Hepatocyte (in vitro differentiated cells): ENCODE measurements around the gene PREX1. TPM values are rescaled to one million over a fixed set of nuclear protein-coding genes. Genes with fewer than 3 reads are reported as not detected.

ENCODE experiments used
- DNase-seq: peaks from one replicate; pipeline ENCODE4 v3.0.0-alpha.2; 2016; ENCODE audit warnings: low spot score
- H2AFZ ChIP-seq: fragments of 200-600 bp; sonication (generic); 2 replicates; pipeline ENCODE4 v1.6.0; 2016; ENCODE audit warnings: antibody characterized with exemption, mild to moderate bottlenecking
- H3K27ac ChIP-seq: fragments of 200-600 bp; sonication (generic); 2 replicates; pipeline ENCODE4 v1.5.1; 2016; ENCODE audit warnings: mild to moderate bottlenecking
- H3K27me3 ChIP-seq: fragments of 200-600 bp; sonication (generic); 2 replicates; pipeline ENCODE4 v1.6.1; 2016
- H3K36me3 ChIP-seq: fragments of 200-600 bp; sonication (generic); replicated peaks from 2 replicates; pipeline ENCODE4 v1.5.1; 2016; ENCODE audit warnings: low read depth; ENCODE audit not compliant: insufficient read depth
- H3K4me1 ChIP-seq: fragments of 200-600 bp; sonication (generic); 2 replicates; pipeline ENCODE4 v1.5.1; 2016; ENCODE audit warnings: mild to moderate bottlenecking, moderate library complexity; ENCODE audit not compliant: insufficient read depth
- H3K4me2 ChIP-seq: fragments of 200-600 bp; sonication (generic); 2 replicates; pipeline ENCODE4 v1.6.0; 2016
- H3K4me3 ChIP-seq: fragments of 200-600 bp; sonication (generic); 2 replicates; pipeline ENCODE4 v1.5.1; 2016; ENCODE audit warnings: mild to moderate bottlenecking
- H3K79me2 ChIP-seq: fragments of 200-600 bp; sonication (generic); 2 replicates; pipeline ENCODE4 v1.6.0; 2017; ENCODE audit warnings: mild to moderate bottlenecking
- H3K9me2 ChIP-seq: fragments of 200-600 bp; sonication (generic); replicated peaks from 2 replicates; pipeline ENCODE4 v1.6.0; 2017; ENCODE audit warnings: mild to moderate bottlenecking; ENCODE audit not compliant: insufficient read depth
- H3K9me3 ChIP-seq: fragments of 200-600 bp; sonication (generic); 2 replicates; pipeline ENCODE4 v1.5.1; 2016; ENCODE audit warnings: low read depth, mild to moderate bottlenecking
- H4K20me1 ChIP-seq: fragments of 200-600 bp; sonication (generic); 2 replicates; pipeline ENCODE4 v1.6.0; 2016; ENCODE audit warnings: mild to moderate bottlenecking; ENCODE audit not compliant: insufficient read depth, poor library complexity, severe bottlenecking
- EZH2 ChIP-seq: fragments of 200-600 bp; sonication (generic); IDR thresholded peaks from 2 replicates; pipeline ENCODE4 v1.6.1; 2016; ENCODE audit warnings: antibody characterized with exemption, mild to moderate bottlenecking, borderline replicate concordance
- EZH2phosphoT487 ChIP-seq: fragments of 200-600 bp; sonication (generic); IDR thresholded peaks from one replicate; pipeline ENCODE4 v1.6.1; 2018; ENCODE audit warnings: antibody characterized with exemption, mild to moderate bottlenecking, low read depth, moderate library complexity; ENCODE audit not compliant: unreplicated experiment, severe bottlenecking
- WGBS: methylation state at CpG from one replicate; pipeline ENCODE4 v1.1.6; 2016; ENCODE audit warnings: low lambda C conversion rate; ENCODE audit errors: missing lambda C conversion rate; 5-methylcytosine and 5-hydroxymethylcytosine counted together
- polyA plus RNA-seq: library from polyadenylated mRNA; unstranded; fragments of >200 nt; fragmentation: Nextera tagmentation; extraction: Ambion mirVana; gene quantifications from 2 replicates; pipeline ENCODE4 v1.2.1, GENCODE V29; 2016
- total RNA-seq: library from RNA; depleted of rRNA; stranded (reverse); fragments of >200 nt; gene quantifications from 2 replicates; pipeline ENCODE4 v1.2.3, GENCODE V29; 2014
- TF ChIP-seq, protein P1 (sequence below): fragments of 200-600 bp; sonication (generic); IDR thresholded peaks from 2 replicates; pipeline ENCODE4 v1.5.1; 2016; ENCODE audit warnings: antibody characterized with exemption, mild to moderate bottlenecking; ENCODE audit not compliant: poor library complexity

The PREX1 gene
- total and polyA plus RNA-seq, 2 experiments from 2014 or later: 1.8 to 2.9 TPM

DNA sequence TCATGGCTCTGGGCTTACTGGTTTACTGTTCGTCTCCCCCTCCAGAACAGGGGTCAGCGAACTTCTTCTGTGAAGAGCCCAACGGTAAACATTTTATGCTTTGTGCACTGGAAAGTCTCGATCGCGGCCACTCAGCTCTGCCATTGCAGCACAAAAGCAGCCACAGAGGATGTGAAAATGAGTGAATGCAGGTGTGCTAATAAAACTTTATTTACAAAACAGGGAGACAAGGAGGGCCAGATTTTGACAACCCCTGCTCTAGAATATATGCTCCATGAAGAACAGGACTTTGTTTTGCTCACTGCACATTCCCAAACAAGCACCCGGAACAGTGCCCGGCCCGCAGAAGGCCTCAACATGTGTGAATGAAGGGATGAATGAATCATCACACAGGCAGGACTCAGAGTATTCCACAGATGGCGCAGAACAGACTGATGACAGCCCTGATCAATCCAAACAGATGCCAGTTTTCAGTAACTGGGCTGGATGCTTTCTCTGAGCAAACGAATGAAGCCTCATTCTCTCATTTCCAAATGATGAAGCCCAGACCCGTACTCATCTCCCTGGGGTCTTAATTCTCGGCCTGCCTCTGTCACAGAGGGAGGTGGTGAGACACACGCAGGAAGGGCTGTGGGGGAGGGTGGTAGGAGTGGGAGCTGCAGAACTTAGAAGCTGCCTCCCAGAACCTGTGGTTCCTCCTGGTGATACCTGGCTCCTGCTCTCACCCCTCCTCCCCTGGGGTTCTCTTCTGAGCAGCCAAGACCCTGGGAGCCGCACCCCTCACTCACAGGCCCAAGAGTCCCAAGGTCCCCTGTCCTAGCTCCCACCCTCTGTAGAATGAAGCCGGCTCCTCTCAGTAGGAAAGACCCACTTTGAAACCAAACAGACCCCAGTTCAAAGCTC, 196.4 kb downstream of the PREX1 start:
- no peak for TF ChIP-seq EZH2
- no peak for TF ChIP-seq EZH2phosphoT487
- TF ChIP-seq, protein P1, sequence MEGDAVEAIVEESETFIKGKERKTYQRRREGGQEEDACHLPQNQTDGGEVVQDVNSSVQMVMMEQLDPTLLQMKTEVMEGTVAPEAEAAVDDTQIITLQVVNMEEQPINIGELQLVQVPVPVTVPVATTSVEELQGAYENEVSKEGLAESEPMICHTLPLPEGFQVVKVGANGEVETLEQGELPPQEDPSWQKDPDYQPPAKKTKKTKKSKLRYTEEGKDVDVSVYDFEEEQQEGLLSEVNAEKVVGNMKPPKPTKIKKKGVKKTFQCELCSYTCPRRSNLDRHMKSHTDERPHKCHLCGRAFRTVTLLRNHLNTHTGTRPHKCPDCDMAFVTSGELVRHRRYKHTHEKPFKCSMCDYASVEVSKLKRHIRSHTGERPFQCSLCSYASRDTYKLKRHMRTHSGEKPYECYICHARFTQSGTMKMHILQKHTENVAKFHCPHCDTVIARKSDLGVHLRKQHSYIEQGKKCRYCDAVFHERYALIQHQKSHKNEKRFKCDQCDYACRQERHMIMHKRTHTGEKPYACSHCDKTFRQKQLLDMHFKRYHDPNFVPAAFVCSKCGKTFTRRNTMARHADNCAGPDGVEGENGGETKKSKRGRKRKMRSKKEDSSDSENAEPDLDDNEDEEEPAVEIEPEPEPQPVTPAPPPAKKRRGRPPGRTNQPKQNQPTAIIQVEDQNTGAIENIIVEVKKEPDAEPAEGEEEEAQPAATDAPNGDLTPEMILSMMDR: no peak
- no peaks in the 10 kb centered on the region for H3K9me2 ChIP-seq
- 77% methylated on average over 16 of the region's 16 CpGs for WGBS
- H3K4me3 ChIP-seq: no peak overlapping the region
- no peaks in the 10 kb centered on the region for H3K36me3 ChIP-seq
- H3K79me2 ChIP-seq: no peaks in the 10 kb centered on the region
- no peaks in the 10 kb centered on the region for H4K20me1 ChIP-seq
- no peaks in the 10 kb centered on the region for H3K4me1 ChIP-seq
- no peak for DNase-seq
- H3K27ac ChIP-seq: no peak overlapping the region
- H2AFZ ChIP-seq: no peak overlapping the region
- H3K4me2 ChIP-seq: no peak overlapping the region
- H3K9me3 ChIP-seq: no peaks in the 10 kb centered on the region
- no peaks in the 10 kb centered on the region for H3K27me3 ChIP-seq

DNA sequence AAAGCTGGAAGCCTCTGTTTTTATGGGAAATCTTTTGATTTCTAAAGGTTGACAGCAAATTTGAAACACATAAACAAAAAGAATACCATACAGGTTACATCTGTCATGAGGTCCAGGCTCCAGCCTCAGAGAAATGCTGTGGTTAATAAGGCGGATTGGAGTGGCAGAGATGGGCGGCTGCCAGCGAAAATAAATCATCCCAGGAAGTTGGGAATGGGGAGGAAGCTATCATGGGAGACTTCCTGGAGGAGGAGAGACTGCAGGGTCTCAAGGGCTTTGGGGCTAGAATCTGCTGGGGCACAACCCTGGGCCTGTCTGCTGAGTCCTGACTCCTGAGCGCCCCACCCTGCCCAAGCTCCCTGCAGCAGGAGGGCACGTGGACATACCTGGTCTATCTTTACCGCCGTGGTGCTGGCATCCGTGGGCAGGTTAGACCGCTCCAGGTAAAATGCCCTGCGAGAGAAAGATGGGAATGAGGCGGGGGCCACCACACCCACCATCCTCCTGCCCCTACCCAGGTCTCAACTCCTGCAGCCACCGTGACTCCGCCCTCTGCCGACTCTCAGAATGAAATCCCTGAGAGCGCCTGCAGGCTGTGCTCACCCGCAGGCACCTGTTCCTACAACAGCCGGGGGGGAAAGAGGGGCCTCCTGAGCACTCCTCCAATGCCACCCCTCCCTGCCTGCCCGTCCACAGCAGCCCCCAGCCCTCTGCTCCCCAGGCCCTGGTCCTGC, 197.3 kb downstream of the PREX1 start:
- Histone ChIP-seq H3K27ac (no peak overlapping the region), H3K79me2 (no peaks in the 10 kb centered on the region), H3K4me3 (no peak overlapping the region), H3K9me3 (no peaks in the 10 kb centered on the region), H3K9me2 (no peaks in the 10 kb centered on the region), H3K4me2 (no peak overlapping the region), H2AFZ (no peak overlapping the region), H3K36me3 (no peaks in the 10 kb centered on the region), H3K4me1 (no peaks in the 10 kb centered on the region), H3K27me3 (no peaks in the 10 kb centered on the region), H4K20me1 (no peaks in the 10 kb centered on the region)
- WGBS: 92% methylated on average over 15 of the region's 18 CpGs
- DNase-seq: no peak
- TF ChIP-seq EZH2phosphoT487 (no peak), EZH2 (no peak)
- TF ChIP-seq, protein P1: no peak

DNA sequence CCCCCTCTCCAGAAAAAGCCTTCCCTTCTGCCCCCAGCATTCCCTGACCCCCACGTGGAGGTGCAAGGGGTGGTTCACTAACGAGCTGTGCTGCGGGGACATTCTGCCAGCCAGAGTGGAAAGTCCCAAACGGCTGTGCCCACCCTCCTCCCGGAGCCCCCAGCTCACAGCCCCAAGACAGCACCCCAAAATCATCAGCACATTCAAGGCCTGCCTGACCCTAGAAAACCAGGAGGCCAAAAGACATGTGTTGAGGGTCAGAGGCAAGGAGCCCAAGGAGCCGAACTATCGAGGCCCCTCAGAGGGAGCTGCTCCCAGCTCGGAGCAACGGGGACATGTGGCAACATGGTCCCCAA, 197.9 kb downstream of the PREX1 start:
- no peaks in the 10 kb centered on the region for H3K9me3 ChIP-seq
- TF ChIP-seq EZH2phosphoT487: no peak
- no peak for TF ChIP-seq EZH2
- TF ChIP-seq, protein P1: no peak
- no peaks in the 10 kb centered on the region for H3K36me3 ChIP-seq
- H3K9me2 ChIP-seq: no peaks in the 10 kb centered on the region
- no peak overlapping the region for H3K4me2 ChIP-seq
- H3K27ac ChIP-seq: no peak overlapping the region
- no peaks in the 10 kb centered on the region for H3K4me1 ChIP-seq
- no peak overlapping the region for H2AFZ ChIP-seq
- H3K79me2 ChIP-seq: no peaks in the 10 kb centered on the region
- no peaks in the 10 kb centered on the region for H4K20me1 ChIP-seq
- no peak for DNase-seq
- no peaks in the 10 kb centered on the region for H3K27me3 ChIP-seq
- no peak overlapping the region for H3K4me3 ChIP-seq
- WGBS: 93% methylated on average over 9 of the region's 9 CpGs
